HG02981 (cell line): Measurements from ENCODE around the gene DIP2A.

Experiments
- ATAC-seq: cut with Tn5 transposase; IDR thresholded peaks from one replicate; pipeline ENCODE4 v1.9.1; 2021; ENCODE audit warnings: mild to moderate bottlenecking, moderate library complexity; ENCODE audit not compliant: unreplicated experiment

Gene DIP2A, protein sequence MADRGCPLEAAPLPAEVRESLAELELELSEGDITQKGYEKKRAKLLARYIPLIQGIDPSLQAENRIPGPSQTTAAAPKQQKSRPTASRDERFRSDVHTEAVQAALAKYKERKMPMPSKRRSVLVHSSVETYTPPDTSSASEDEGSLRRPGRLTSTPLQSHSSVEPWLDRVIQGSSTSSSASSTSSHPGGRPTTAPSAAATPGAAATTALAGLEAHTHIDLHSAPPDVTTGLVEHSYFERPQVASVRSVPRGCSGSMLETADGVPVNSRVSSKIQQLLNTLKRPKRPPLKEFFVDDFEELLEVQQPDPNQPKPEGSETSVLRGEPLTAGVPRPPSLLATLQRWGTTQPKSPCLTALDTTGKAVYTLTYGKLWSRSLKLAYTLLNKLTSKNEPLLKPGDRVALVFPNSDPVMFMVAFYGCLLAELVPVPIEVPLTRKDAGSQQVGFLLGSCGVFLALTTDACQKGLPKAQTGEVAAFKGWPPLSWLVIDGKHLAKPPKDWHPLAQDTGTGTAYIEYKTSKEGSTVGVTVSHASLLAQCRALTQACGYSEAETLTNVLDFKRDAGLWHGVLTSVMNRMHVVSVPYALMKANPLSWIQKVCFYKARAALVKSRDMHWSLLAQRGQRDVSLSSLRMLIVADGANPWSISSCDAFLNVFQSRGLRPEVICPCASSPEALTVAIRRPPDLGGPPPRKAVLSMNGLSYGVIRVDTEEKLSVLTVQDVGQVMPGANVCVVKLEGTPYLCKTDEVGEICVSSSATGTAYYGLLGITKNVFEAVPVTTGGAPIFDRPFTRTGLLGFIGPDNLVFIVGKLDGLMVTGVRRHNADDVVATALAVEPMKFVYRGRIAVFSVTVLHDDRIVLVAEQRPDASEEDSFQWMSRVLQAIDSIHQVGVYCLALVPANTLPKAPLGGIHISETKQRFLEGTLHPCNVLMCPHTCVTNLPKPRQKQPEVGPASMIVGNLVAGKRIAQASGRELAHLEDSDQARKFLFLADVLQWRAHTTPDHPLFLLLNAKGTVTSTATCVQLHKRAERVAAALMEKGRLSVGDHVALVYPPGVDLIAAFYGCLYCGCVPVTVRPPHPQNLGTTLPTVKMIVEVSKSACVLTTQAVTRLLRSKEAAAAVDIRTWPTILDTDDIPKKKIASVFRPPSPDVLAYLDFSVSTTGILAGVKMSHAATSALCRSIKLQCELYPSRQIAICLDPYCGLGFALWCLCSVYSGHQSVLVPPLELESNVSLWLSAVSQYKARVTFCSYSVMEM (N-terminal part only)

DNA sequence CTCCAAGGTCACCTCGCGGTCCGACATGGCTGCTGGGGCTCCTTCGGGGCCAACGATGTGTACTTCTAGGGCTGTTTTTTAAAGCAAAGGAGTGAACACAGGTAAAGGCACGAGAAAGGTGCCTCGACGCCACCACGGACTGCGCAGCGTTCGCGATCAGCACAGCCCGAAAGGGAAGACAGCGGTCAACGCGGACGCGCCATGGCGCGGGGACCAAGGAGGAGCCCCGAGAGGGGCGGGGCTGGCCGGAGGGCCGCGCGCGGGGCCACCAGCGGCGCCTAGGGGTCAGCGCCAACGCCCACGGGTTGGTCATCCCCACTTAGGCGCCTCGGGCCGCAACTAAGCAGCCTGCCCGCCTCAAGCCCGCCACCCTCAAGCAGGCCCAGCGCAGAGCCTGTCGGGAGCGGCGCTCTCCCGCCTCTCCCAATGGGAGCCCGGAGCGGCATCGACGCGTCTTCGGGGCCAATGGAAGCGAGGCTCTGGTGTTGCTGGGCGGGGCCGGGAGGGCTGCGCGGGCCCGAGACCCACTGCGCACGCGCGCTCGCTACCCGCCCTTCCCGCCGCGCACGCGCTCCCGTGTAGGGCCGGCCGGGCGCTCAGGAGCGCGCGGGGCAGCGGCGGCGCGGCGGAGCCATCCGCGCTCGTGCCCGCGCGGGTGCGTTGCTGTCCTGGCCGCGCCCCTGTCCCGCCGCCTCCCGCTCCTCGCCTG, at the start of gene DIP2A:
TSS of gene DIP2A (plus strand) at position 577 of the 709 bp plus-strand sequence. CDS start 241 bp downstream, outside the sequence.
- ATAC-seq: peak; percentile 88

DNA sequence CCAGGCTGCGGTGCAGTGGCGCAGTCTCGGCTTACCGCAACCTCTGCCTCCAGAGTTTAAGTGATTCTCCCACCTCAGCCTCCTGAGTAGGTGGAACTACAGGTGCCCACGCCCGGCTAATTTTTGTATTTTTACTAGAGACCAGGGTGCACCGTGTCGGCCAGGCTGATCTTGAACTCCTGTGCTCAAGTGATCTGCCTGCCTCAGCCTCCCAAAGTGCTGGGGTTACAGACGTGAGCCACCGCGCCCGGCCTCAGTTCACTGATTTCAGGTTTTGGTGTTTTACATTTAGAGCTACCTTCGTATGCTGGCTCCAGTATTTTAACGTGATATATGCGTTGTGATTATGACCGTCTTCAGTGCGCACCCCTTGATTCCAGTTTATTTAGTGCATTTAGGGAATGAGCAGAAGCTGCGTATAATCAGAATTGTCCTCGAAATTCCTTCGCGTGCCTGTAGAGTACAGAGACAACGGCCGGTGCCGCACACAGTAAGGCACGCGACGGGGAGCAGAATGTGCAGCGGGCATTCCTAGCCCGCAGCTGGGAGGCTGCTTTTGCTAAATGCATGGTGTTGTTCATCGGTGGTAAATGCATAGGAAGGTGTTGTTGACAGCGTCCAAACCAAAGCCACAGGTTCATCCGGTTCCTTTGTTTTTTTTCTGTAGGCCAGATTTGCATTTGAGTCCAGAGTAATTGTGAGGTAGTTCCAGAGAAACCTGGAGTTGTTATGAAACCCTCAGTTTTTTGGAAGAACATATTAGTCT, 48.9 kb upstream of the DIP2A start:
- no peak for ATAC-seq

DNA sequence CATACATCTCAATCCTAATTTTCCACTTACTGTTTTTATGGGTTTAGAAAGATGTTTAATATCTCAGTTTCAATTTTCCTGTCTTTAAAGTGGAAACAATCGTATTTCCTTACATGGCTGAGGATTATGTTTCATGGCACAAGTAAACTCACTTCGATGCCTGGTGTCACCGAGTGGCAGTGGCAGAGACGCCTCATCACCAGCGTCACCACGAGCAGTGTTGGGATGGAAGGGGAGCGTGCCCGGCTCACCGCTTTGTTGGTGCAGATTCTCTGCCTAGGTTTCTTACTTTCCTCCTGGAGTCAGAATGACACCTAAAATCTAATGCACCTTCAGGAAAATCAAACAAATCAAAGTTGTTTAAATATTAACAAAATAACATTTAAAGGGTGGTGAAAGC, 48.2 kb upstream of the DIP2A start:
- no peak for ATAC-seq

DNA sequence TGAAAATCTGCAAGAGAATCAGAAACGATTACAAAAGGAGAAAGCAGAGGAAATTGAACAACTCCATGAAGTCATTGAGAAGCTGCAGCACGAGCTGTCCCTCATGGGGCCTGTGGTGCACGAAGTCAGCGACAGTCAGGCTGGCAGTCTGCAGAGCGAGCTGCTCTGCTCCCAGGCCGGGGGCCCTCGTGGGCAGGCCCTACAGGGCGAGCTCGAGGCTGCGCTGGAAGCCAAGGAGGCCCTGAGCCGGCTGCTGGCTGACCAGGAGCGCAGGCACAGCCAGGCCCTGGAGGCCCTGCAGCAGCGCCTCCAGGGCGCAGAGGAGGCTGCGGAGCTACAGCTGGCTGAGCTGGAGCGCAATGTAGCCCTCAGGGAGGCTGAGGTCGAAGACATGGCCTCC, 47.5 kb upstream of the DIP2A start:
- ATAC-seq: no peak

DNA sequence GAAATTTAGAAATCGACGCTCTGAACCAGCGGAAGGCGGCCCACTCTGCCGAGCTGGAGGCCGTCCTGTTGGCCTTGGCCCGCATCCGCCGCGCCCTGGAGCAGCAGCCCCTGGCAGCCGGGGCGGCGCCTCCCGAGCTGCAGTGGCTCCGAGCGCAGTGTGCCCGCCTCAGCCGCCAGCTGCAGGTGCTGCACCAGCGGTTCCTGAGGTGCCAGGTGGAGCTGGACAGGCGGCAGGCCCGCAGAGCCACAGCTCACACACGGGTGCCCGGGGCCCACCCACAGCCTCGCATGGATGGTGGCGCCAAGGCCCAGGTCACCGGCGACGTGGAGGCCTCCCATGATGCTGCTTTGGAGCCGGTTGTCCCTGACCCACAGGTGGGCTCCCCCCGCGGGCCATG, 47.0 kb upstream of the DIP2A start:
- no peak for ATAC-seq

DNA sequence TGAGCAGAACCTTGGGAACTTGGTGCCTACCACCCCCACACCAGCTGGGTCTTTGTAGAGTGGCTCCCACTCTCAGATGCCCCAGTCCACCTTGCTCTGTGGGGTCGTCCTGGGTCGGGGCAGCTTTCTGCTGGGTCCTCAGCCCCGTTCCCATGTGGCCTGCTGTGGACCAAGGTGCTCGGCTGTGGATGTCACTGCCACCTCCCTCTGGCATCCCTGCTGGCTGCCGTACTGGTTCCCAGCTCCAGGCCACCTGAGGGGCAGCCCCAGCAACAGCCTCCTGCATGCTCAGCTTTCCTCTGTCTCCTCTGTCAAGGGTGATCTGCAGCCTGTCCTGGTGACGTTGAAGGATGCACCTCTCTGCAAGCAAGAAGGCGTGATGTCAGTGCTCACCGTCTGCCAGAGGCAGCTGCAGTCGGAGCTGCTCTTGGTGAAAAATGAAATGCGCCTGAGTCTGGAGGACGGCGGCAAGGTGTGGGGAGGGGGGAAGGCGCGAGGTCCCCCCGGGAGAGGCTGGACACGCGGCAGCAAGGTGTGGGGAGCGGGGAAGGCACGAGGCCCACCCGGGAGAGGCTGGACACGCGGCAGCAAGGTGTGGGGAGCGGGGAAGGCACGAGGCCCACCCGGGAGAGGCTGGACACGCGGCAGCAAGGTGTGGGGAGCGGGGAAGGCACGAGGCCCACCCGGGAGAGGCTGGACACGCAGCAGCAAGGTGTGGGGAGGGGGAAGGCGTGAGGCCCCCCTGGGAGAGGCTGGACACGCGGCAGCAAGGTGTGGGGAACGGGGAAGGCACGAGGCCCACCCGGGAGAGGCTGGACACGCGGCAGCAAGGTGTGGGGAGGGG, 45.9 kb upstream of the DIP2A start:
- ATAC-seq: no peak

DNA sequence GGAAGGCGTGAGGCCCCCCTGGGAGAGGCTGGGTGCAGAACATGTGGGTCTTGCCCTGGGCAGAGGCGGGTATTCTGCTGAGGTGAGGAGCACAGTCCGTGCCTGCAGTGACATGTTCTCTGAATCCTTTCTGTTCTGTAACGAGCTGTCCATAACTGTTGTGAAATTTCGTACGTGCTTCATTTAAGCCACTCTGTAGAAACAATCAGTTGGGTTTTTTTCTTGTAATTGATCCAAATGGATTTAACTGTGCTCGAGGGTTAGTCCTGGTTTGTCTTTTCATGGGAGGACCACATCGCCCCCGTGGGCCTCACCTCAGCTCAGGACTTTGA, 45.4 kb upstream of the DIP2A start:
- no peak for ATAC-seq

DNA sequence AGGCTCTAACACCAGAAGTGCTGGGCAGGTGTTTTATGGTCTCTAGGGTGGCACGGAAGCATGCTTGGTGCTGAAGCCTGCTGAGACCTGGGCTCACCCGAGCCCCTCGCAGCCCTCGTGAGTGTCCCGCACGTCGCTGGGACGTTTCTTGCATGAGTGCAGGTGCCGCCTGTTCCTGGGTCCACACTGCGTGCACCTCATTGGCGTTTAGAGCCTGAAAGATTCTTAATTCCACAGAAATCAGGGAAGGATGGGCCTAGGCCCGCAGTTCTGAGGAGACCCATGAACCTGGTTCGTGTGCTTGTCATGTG, 43.8 kb upstream of the DIP2A start:
- no peak for ATAC-seq

DNA sequence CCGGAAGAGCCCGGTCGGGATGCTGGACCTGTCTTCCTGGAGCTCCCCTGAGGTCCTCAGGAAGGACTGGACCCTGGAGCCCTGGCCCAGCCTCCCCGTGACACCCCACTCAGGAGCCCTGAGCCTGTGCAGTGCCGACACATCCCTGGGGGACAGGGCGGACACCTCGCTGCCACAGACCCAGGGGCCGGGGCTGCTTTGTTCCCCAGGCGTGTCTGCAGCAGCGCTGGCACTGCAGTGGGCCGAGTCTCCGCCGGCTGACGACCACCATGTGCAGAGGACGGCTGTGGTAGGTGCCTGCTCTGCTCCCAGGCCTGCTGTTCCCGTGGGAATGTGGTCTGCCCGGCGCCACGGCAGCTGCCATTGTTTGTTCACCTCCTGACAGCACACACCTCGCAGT, 42.1 kb upstream of the DIP2A start:
- no peak for ATAC-seq

DNA sequence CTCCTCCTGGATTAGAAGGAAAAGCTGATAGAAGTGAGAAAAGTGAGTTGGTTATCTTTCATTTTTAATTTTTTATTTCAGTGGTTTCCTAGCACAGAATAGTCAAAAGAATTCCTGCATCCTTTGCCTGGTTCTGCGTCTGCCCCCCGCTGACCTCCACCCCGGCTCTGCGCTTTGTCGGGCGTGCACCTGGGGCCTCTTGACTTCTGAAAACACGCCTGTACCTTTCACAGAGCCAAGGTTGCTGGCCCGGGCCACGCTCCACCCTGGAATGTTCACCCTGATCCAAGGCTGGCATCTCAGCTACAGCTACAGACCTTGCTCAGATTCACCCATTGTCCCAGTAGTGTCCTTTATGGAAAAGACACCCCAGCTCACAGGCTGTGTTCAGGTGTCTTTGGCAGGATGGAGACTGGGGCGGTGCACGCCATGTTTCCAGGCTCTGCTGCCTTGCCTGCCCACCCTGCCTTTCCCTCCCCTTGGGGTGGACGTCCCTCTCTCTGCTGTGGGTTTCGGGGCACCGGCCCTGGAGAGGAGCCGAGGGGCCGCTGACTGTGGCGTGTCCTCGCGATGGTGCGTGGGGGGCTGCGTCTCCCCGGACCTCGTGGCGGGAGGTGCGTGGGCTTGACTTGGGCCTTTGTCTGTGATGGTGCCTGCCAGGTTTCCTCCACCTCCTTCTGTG, 40.3 kb upstream of the DIP2A start:
- ATAC-seq: no peak

DNA sequence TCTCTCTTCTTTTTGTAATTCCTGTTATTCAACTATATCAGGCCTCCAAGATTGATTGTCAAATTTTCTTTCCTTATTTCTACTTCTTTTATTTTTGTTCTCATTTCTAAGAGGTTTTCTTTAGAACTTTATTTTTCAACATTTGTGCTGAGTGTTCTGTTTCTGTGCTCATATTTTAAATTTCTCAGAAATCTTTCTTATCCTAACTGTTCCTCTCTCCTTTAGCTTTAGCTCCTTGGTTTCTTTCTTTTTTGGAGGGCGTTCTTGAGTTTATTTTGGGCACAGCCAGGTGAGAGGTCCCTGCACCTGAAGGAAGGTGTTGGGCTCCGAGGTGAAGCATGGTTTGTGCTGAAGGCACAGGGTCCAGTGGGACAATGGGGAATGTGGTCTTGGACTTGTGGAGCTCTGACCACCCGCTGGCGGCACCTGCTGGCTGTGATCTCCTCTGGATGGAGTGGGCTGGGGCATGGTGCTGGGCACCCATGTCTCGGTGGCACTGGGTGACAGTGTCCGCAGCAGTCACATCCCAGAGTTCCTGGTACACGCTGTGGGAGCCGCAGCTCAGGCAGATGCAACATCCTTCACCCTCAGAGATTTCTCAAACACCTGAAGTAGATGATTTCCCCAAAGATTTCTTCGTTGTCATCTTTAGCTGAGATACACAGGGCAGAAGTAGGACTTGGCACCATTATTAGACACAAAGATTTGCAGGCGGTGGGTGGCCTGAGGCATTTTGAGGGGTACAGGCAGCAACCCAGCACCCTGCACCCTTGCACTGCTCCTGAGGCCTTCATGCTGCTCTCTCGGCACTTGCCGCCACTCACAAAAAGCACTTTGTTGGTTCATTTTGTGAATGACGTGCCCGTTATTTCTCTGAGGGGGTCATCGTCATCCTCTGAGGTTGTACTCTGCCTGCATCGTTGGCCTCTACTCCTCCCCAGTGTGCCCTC, 38.2 kb upstream of the DIP2A start:
- no peak for ATAC-seq

DNA sequence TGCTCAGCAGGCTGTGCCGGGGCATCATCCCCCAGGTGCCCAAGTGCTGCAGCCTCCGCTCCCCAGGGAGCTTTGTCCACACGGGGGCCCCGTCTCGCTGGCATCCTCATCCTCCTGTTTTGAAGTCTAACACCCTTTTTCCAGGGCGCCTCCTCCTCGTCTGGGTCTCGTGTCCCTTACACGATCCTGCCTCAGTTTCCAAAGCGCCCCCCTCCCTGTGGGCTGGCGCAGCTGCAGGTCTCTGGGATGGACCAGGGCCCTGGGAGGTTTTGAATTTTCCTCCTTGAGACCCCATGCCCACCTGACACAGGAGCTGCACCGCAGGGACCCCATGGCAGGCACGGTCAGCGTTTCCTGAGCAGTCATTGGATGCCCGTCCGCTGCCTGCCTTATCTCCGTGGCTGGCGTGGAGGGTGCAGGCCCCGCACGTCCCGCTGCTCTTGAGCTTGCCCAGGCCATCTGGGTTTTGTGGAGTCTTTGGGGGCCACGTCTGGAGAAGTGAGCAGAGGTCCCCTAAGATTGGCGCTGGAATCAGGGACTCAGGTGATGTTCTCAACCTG, 37.4 kb upstream of the DIP2A start:
- ATAC-seq: no peak

DNA sequence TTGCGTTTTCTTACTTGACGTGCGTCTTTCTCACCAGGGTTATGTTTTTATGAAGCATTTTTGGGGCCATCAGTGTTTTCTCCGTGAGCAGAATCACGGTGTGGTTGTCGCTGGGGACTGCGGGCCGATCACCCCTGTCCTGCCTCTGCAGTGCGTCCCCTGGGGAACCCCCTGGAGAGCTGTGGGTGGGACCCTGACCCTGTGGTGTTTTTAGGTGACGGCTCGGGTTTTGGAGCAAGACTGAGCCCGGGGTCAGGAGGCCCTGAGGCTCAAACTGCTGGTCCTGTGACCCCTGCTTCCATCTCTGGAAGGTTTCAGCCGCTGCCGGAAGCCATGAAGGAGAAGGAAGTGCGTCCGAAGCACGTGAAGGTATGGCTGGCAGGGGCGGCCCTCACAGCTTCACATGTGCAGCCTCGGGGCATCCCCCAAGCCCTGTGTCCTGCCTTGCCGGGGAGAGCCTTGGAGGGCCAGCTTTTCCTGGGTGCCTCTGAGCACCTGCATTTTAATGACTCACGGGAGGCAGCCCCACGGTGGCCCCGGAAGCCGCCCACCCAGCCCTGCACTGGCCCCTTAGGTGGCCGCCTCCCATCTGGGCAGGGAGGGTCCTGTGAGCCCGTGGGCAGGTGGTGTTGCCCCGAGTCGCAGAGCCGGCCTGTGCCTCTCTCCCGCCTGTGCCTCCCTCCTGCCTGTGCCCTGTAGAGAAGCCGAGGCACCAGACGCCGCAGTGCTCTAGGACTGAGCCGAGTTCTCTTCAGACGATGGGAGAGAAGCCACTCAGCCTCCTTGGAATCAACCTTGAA, 36.7 kb upstream of the DIP2A start:
- ATAC-seq: no peak

DNA sequence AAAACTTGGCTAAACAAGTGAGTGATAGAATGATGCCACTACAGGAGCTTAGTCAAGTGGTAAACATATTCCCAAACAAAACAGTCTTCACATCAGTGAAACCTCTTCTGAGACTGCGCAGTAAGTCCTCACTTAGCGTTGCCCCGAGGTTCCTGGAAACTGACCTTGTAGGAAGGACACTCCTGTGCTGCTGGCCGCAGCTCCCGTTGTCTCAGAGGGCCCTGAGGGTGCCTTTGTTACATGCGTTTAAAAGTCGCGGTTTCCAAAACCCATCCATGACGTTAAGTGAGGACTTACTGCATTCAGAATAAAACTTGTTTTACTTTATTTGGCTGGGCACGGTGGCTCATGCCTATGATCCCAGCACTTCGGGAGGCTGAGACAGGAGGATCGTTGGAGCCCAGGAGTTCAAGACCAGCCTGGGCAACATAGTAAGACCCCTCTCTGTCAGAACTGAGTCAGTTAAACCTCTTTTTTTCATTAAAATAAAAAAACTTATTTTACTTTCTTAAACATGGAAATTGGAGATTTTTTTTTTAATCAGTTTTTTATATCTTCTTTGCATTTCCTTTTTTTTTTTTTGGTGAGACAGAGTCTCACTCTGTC, 36.0 kb upstream of the DIP2A start:
- ATAC-seq: no peak

DNA sequence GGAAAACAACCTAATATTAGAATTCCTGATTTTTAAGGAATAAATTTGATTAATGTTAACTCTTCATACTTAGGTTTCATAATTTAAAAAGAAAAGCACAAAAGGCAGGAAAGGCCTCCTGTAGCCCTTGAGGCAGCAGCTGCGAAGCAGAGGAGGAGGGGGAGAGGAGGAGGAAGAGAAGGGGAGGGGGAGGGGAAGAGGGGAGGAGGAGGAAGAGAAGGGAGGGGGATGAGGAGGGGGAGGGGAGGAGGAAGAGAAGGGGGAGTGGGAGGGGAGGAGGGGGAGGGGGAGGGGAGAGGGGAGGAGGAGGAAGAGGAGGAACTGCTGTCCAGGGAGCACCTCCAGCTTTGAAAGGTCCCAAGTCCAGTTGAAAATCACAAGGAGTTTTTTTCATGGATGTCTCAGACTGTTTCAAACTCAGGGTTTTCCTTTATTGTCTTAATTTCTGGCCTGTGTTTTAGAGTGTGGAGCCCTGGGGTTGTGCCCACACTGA, 35.1 kb upstream of the DIP2A start:
- no peak for ATAC-seq

DNA sequence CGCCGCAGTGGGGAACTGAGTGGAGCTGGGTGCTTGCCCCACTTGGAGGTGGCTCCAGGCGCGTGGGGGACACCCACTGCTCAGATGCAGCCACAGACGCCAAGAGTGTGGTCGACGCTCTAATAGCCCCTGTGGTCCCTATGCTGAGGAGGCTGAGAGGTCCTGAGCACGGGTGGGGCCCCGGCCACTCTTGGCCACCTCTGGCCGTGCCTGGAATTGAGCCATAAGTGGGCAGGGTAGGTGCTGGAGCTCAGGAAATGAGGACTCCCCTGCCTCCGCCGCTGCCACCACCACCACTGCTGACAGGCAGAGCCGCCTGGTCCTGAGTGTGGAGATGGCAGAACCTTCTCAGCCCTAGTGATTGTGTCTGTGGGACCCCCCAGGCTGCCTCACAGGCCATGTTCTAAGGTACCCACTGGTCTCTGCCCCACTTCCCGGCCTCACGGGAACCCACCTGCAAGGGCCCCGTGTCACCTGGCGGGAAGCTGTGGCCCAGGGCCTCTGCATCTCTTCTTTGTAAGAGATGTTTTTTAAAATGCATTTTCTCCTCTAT, 34.6 kb upstream of the DIP2A start:
- ATAC-seq: no peak
